HepG2 (cell line): ENCODE results near the gene MPPE1. TPM values are rescaled to one million over a fixed set of nuclear protein-coding genes. Genes with fewer than 3 reads are reported as not detected.

Source experiments
- ATAC-seq: fragments of 200-7000 bp; cut with Tn5 transposase; 3 replicates; pipeline ENCODE4 v1.9.1; 2020; ENCODE audit warnings: mild to moderate bottlenecking, moderate library complexity
- BruUV-seq: library from RNA; stranded (reverse); fragments of 400-500 nt; replicated peaks from 2 replicates; lab custom pipeline; 2021; lab: Mats Ljungman, UMichigan
- CTCF ChIA-PET: fragments of 300-600 bp; formaldehyde crosslinking; extraction: SDS; loops from one replicate; lab custom pipeline; 2021; ENCODE audit warnings: low total read pairs, inconsistent platforms, low intra/inter-chr PET ratio; lab: Yijun Ruan, JAX
- POLR2A ChIA-PET: fragments of 350-600 bp; sonication (Branson Sonifier 250); formaldehyde crosslinking; loops from one replicate; lab custom pipeline; 2020; ENCODE audit warnings: antibody characterized with exemption, inconsistent platforms; lab: Yijun Ruan, JAX
- DNase-seq: peaks from one replicate; pipeline ENCODE4 v3.0.0-alpha.2; 2015; ENCODE audit warnings: low spot score
- FAIRE-seq: peaks from 3 replicates; lab custom pipeline; 2011; peaks lifted over from hg19 to GRCh38; lab: Jason Lieb, UNC
- H2AFZ ChIP-seq: one replicate; pipeline ENCODE4 v1.6.1; 2011; ENCODE audit warnings: low read length, inconsistent platforms
- H3K27ac ChIP-seq: fragments of 300-600 bp; 3 replicates; pipeline ENCODE4 v1.8.0; 2011; ENCODE audit warnings: mixed run types, mild to moderate bottlenecking, mixed read lengths, low read length, inconsistent platforms; ENCODE audit not compliant: insufficient read depth; ENCODE audit errors: extremely low read length
- H3K27me3 ChIP-seq, 2 experiments: fragments of 200-600 bp in 1 of 2; 2 replicates in 1 of 2; 3 replicates in 1 of 2; pipeline versions ENCODE4 v1.6.0 to v1.8.0; 2011; ENCODE audit warnings: low read length in 2 of 2, mild to moderate bottlenecking in 2 of 2, moderate library complexity in 2 of 2, inconsistent platforms in 1 of 2; ENCODE audit not compliant: insufficient read depth in 2 of 2, control insufficient read depth in 1 of 2
- H3K36me3 ChIP-seq, 2 experiments: fragments of 200-600 bp in 1 of 2; replicated peaks in 1 of 2; 2 replicates in 1 of 2; 3 replicates in 1 of 2; pipeline versions ENCODE4 v1.5.1 to v1.8.0; 2011; ENCODE audit warnings: low read length in 2 of 2, inconsistent platforms in 1 of 2; ENCODE audit not compliant: insufficient read depth in 2 of 2, control insufficient read depth in 1 of 2
- H3K4me1 ChIP-seq: 2 replicates; pipeline ENCODE4 v1.5.1; 2012; ENCODE audit warnings: low read length, inconsistent platforms; ENCODE audit not compliant: insufficient read depth
- H3K4me2 ChIP-seq: 2 replicates; pipeline ENCODE4 v1.6.0; 2011; ENCODE audit warnings: low read depth, low read length, inconsistent platforms
- H3K4me3 ChIP-seq, 3 experiments: fragments of 200-600 bp in 1 of 3; sonication (generic), shearing (Covaris generic) in 1 of 3; replicated peaks in 1 of 3; 2 replicates each; pipeline ENCODE4 v1.5.1; 2011 to 2016; ENCODE audit warnings: low read length in 3 of 3, inconsistent platforms in 2 of 3, low read depth in 2 of 3, mild to moderate bottlenecking in 2 of 3, control low read depth in 1 of 3, mixed read lengths in 1 of 3; ENCODE audit not compliant: insufficient read depth in 1 of 3
- H3K79me2 ChIP-seq: one replicate; pipeline ENCODE4 v1.6.1; 2011; ENCODE audit warnings: low read length, inconsistent platforms; ENCODE audit not compliant: insufficient read depth
- H3K9ac ChIP-seq: 2 replicates; pipeline ENCODE4 v1.6.0; 2011; ENCODE audit warnings: mild to moderate bottlenecking, low read depth, low read length, inconsistent platforms; ENCODE audit not compliant: insufficient read depth
- H3K9me3 ChIP-seq: 2 replicates; pipeline ENCODE4 v1.5.1; 2012; ENCODE audit warnings: mild to moderate bottlenecking, low read length
- H4K20me1 ChIP-seq: 2 replicates; pipeline ENCODE4 v1.6.0; 2011; ENCODE audit warnings: inconsistent platforms, mild to moderate bottlenecking, low read length, moderate library complexity; ENCODE audit not compliant: insufficient read depth
- CHD4 ChIP-seq: fragments of 200-600 bp; sonication (generic); IDR thresholded peaks from 2 replicates; pipeline ENCODE4 v1.7.0; 2017; ENCODE audit warnings: mild to moderate bottlenecking, low read length, borderline replicate concordance
- ELF1 ChIP-seq: sonication (generic); formaldehyde crosslinking; IDR thresholded peaks from 2 replicates; pipeline ENCODE4 v1.4.0; 2020; ENCODE audit warnings: missing genetic modification reagents
- HNF4G ChIP-seq, 2 experiments: sonication (generic) in 1 of 2; formaldehyde crosslinking in 1 of 2; IDR thresholded peaks; 2 replicates each; pipeline versions ENCODE4 v1.4.0 to v1.6.1; 2011 to 2020; ENCODE audit warnings: borderline replicate concordance in 2 of 2, low read depth in 2 of 2, mild to moderate bottlenecking in 2 of 2, low read length in 1 of 2, missing genetic modification reagents in 1 of 2, moderate library complexity in 1 of 2
- JDP2 ChIP-seq: sonication (generic); formaldehyde crosslinking; IDR thresholded peaks from 2 replicates; pipeline ENCODE4 v1.8.1; 2022; ENCODE audit warnings: missing genetic modification reagents, borderline replicate concordance
- KLF13 ChIP-seq: sonication (generic); formaldehyde crosslinking; IDR thresholded peaks from 2 replicates; pipeline ENCODE4 v1.4.0; 2020; ENCODE audit warnings: mild to moderate bottlenecking, missing genetic modification reagents
- NFIB ChIP-seq: sonication (generic); formaldehyde crosslinking; IDR thresholded peaks from 2 replicates; pipeline ENCODE4 v1.9.0; 2021; ENCODE audit warnings: missing genetic modification reagents, mild to moderate bottlenecking, borderline replicate concordance
- NR2F6 ChIP-seq, 2 experiments: IDR thresholded peaks; 2 replicates each; pipeline ENCODE4 v1.6.1; 2016; ENCODE audit warnings: antibody characterized with exemption in 1 of 2, mild to moderate bottlenecking in 1 of 2
- PAWR ChIP-seq: sonication (generic); formaldehyde crosslinking; IDR thresholded peaks from 2 replicates; pipeline ENCODE4 v1.4.0; 2020; ENCODE audit warnings: missing genetic modification reagents, mild to moderate bottlenecking, borderline replicate concordance
- PITX1 ChIP-seq: sonication (generic); formaldehyde crosslinking; IDR thresholded peaks from 2 replicates; pipeline ENCODE4 v1.5.1; 2020; ENCODE audit warnings: mild to moderate bottlenecking, missing genetic modification reagents
- RARA ChIP-seq: IDR thresholded peaks from 2 replicates; pipeline ENCODE4 v1.6.1; 2016; ENCODE audit warnings: missing genetic modification reagents, missing compliant biosample characterization
- RBAK ChIP-seq: sonication (generic); formaldehyde crosslinking; IDR thresholded peaks from 2 replicates; pipeline ENCODE4 v1.5.1; 2020; ENCODE audit warnings: mild to moderate bottlenecking, missing genetic modification reagents
- SP4 ChIP-seq: sonication (generic); formaldehyde crosslinking; IDR thresholded peaks from 2 replicates; pipeline ENCODE4 v1.8.1; 2023; ENCODE audit warnings: mild to moderate bottlenecking, missing genetic modification reagents
- TARDBP ChIP-seq: sonication (generic); formaldehyde crosslinking; IDR thresholded peaks from 2 replicates; pipeline ENCODE4 v1.8.0; 2022; ENCODE audit warnings: mild to moderate bottlenecking, missing genetic modification reagents
- ZBTB7B ChIP-seq: sonication (generic); formaldehyde crosslinking; IDR thresholded peaks from 2 replicates; pipeline ENCODE4 v1.4.0; 2020; ENCODE audit warnings: missing genetic modification reagents
- ZFP41 ChIP-seq: sonication (generic); formaldehyde crosslinking; IDR thresholded peaks from 2 replicates; pipeline ENCODE4 v1.4.0; 2020; ENCODE audit warnings: mild to moderate bottlenecking, missing genetic modification reagents, borderline replicate concordance
- ZMAT3 ChIP-seq: sonication (generic); formaldehyde crosslinking; conservative IDR thresholded peaks from 2 replicates; pipeline ENCODE4 v1.7.0; 2021; ENCODE audit warnings: missing genetic modification reagents
- ZNF296 ChIP-seq: sonication (generic); formaldehyde crosslinking; conservative IDR thresholded peaks from 2 replicates; pipeline ENCODE4 v1.5.0; 2020; ENCODE audit warnings: mild to moderate bottlenecking, missing genetic modification reagents
- ZNF460 ChIP-seq: sonication (generic); formaldehyde crosslinking; IDR thresholded peaks from 2 replicates; pipeline ENCODE4 v1.5.1; 2020; ENCODE audit warnings: missing genetic modification reagents, mild to moderate bottlenecking, borderline replicate concordance
- ZNF746 ChIP-seq: sonication (generic); formaldehyde crosslinking; IDR thresholded peaks from 2 replicates; pipeline ENCODE4 v1.8.0; 2022; ENCODE audit warnings: mild to moderate bottlenecking, missing genetic modification reagents
- WGBS: methylation state at CpG from one replicate; pipeline ENCODE4 v1.1.6; 2017; ENCODE audit warnings: low lambda C conversion rate; 5-methylcytosine and 5-hydroxymethylcytosine counted together
- in situ Hi-C: cut with HindIII; loops from 2 replicates; pipeline ENCODE4 v1.10.0; 2017; ENCODE audit warnings: low pct_unique_long_range_greater_than_20kb; ENCODE audit not compliant: extremely low pct_ligation_motif_present
- intact Hi-C: fragments of 100-400 bp; cut with micrococcal nuclease; formaldehyde crosslinking; loops from one replicate; pipeline ENCODE4 v1.10.0; 2022; ENCODE audit not compliant: unreplicated experiment
- polyA plus RNA-seq, 8 experiments: library from polyadenylated mRNA; depleted of rRNA in 3 of 8; stranded (reverse) in 7 of 8; unstranded in 1 of 8; fragments of >200 nt; fragmentation: Illumina TruSeq in 4 of 8; extraction: Trizol in 4 of 8; gene quantifications; 2 replicates each; pipeline versions ENCODE4 v1.2.1 to v1.2.3, GENCODE V29; 2011 to 2016; ENCODE audit warnings: low read depth in 4 of 8, missing spikeins in 1 of 8, mixed read lengths in 1 of 8; ENCODE audit not compliant: insufficient read depth in 1 of 8
- total RNA-seq, 5 experiments: library from RNA; depleted of rRNA; stranded (reverse); fragments of >200 nt; fragmentation: Illumina TruSeq; extraction: Trizol; gene quantifications; 2 replicates each; pipeline ENCODE4 v1.2.3, GENCODE V29; 2016; ENCODE audit warnings: low read depth in 1 of 5
- TF ChIP-seq, protein P1 (sequence below): sonication (generic); formaldehyde crosslinking; IDR thresholded peaks from 2 replicates; pipeline ENCODE4 v1.4.0; 2020; ENCODE audit warnings: missing genetic modification reagents
- TF ChIP-seq, protein P2 (sequence below): sonication (generic); formaldehyde crosslinking; IDR thresholded peaks from 2 replicates; pipeline ENCODE4 v1.9.0; 2021; ENCODE audit warnings: missing genetic modification reagents, borderline replicate concordance

MPPE1 gene
- total and polyA plus RNA-seq, 2 of the 13 experiments (the other 11 are each of a cell fraction or from before 2014, with no cell fraction given): 9.6 to 11.9 TPM

GRCh38 chr18:11927497-11927896 lies 19.4 kb upstream of the MPPE1 start (continued):
- no peak for TF ChIP-seq RBAK (CRISPR knock-in tag)
- TF ChIP-seq KLF13: no peak
- TF ChIP-seq PITX1 (CRISPR knock-in tag): no peak
- no peak for TF ChIP-seq ZNF460 (CRISPR knock-in tag)
- TF ChIP-seq SP4 (CRISPR knock-in tag): no peak
- no peak for TF ChIP-seq ELF1 (CRISPR knock-in tag)
- TF ChIP-seq ZFP41 (CRISPR knock-in tag): no peak

GRCh38 chr18:11925800-11926481 lies 17.8 kb upstream of the MPPE1 start:
- POLR2A ChIA-PET: interaction anchor here (0.8 to 2.3 kb wide), 4 partner anchors 11 to 55 kb away, joined by 3 to 7 read pairs (median 4); partner anchors contain the start of genes IMPA2 and MPPE1
- CTCF ChIA-PET: no interaction called here
- WGBS: under 1% methylated on average over 12 of the region's 12 CpGs
- TF ChIP-seq NR2F6 (IDR thresholded peaks at IDR 0.05) (peak; percentile 93), NR2F6 (CRISPR knock-in tag; IDR thresholded peaks at IDR 0.05) (peak; percentile 70), CHD4 (no peak), RARA (0 out of 2 replicates have a peak, but pooled peaks have one; percentile 46), ZBTB7B (CRISPR knock-in tag) (0 out of 2 replicates have a peak, but pooled peaks have one; percentile 19), ZMAT3 (CRISPR knock-in tag) (no peak), TARDBP (CRISPR knock-in tag) (no peak), ZNF746 (CRISPR knock-in tag) (no peak), HNF4G (IDR thresholded peaks at IDR 0.05; ENCODE audit: borderline replicate concordance, low read depth, low read length) (peak; percentile 25; the same call in 1 of the 2 replicates), HNF4G (CRISPR knock-in tag; IDR thresholded peaks at IDR 0.05; ENCODE audit: borderline replicate concordance, low read depth) (no peak), ZNF296 (CRISPR knock-in tag) (no peak), PAWR (no peak), NFIB (CRISPR knock-in tag) (no peak), JDP2 (CRISPR knock-in tag) (no peak)
- TF ChIP-seq, protein P1, sequence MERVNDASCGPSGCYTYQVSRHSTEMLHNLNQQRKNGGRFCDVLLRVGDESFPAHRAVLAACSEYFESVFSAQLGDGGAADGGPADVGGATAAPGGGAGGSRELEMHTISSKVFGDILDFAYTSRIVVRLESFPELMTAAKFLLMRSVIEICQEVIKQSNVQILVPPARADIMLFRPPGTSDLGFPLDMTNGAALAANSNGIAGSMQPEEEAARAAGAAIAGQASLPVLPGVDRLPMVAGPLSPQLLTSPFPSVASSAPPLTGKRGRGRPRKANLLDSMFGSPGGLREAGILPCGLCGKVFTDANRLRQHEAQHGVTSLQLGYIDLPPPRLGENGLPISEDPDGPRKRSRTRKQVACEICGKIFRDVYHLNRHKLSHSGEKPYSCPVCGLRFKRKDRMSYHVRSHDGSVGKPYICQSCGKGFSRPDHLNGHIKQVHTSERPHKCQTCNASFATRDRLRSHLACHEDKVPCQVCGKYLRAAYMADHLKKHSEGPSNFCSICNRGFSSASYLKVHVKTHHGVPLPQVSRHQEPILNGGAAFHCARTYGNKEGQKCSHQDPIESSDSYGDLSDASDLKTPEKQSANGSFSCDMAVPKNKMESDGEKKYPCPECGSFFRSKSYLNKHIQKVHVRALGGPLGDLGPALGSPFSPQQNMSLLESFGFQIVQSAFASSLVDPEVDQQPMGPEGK (CRISPR knock-in tag): peak; percentile 53; the same call in 1 of the 2 replicates
- TF ChIP-seq, protein P2, sequence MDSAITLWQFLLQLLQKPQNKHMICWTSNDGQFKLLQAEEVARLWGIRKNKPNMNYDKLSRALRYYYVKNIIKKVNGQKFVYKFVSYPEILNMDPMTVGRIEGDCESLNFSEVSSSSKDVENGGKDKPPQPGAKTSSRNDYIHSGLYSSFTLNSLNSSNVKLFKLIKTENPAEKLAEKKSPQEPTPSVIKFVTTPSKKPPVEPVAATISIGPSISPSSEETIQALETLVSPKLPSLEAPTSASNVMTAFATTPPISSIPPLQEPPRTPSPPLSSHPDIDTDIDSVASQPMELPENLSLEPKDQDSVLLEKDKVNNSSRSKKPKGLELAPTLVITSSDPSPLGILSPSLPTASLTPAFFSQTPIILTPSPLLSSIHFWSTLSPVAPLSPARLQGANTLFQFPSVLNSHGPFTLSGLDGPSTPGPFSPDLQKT (CRISPR knock-in tag): no peak

More at GRCh38 chr18:11925800-11926481, 17.8 kb upstream of the MPPE1 start:
- ATAC-seq (peak; percentile 70), DNase-seq (peak; percentile 69), FAIRE-seq (peak; percentile 88)
- in situ Hi-C loops: no loop called here
- H3K27me3 ChIP-seq: peaks cover 0 to 22% of the 10 kb centered on the region in 2 experiments; a peak in 3 of 5 replicates
- no peaks in the 10 kb centered on the region for H3K79me2 ChIP-seq
- H3K4me2 ChIP-seq: peak overlapping the region; percentile 29
- no peak overlapping the region for H2AFZ ChIP-seq
- H3K9ac ChIP-seq: no peak overlapping the region
- intact Hi-C loops: no loop called here
- BruUV-seq: no TSS peak
- H3K36me3 ChIP-seq: no peaks in the 10 kb centered on the region
- no peaks in the 10 kb centered on the region for H4K20me1 ChIP-seq
- no peak overlapping the region for H3K27ac ChIP-seq
- peaks cover 34% of the 10 kb centered on the region for H3K4me1 ChIP-seq
- H3K4me3 ChIP-seq: no peak overlapping the region
- no peaks in the 10 kb centered on the region for H3K9me3 ChIP-seq
